HAP-1 (cell line): Measurements from ENCODE around the gene GPR68.

Experiments
- DNase-seq, 2 experiments: peaks; one replicate each; pipeline ENCODE4 v3.0.0-alpha.2; 2016 to 2020; ENCODE audit warnings: low spot score in 2 of 2
- H3K27me3 ChIP-seq: fragments of 250-450 bp; sonication (Bioruptor Pico); 2 replicates; pipeline ENCODE4 v1.5.1; 2020; ENCODE audit warnings: low read depth, mild to moderate bottlenecking, moderate library complexity
- H3K36me3 ChIP-seq: fragments of 250-450 bp; sonication (Bioruptor Pico); replicated peaks from 2 replicates; pipeline ENCODE4 v1.5.1; 2020; ENCODE audit warnings: mild to moderate bottlenecking
- H3K4me1 ChIP-seq: fragments of 250-450 bp; sonication (Bioruptor Pico); 2 replicates; pipeline ENCODE4 v1.5.1; 2020; ENCODE audit warnings: mild to moderate bottlenecking
- H3K4me3 ChIP-seq: fragments of 250-450 bp; sonication (Bioruptor Pico); 2 replicates; pipeline ENCODE4 v1.5.1; 2020; ENCODE audit warnings: mild to moderate bottlenecking, moderate library complexity
- H3K9me3 ChIP-seq: fragments of 250-450 bp; sonication (Bioruptor Pico); 2 replicates; pipeline ENCODE4 v1.5.1; 2020; ENCODE audit warnings: mild to moderate bottlenecking, moderate library complexity
- in situ Hi-C: fragments of 300-500 bp; cut with MboI; formaldehyde crosslinking; loops from 3 replicates; pipeline ENCODE4 v1.14.3; 2020; ENCODE audit warnings: low sequenced_read_pairs, inconsistent platforms, mixed read lengths

GPR68 gene

GRCh38 chr14:91238085-91238484 lies 6.4 kb downstream of the GPR68 start:
- in situ Hi-C loops = no loop called here
- Histone ChIP-seq H3K27me3 (no peaks in the 10 kb centered on the region), H3K4me1 (no peaks in the 10 kb centered on the region), H3K4me3 (no peak overlapping the region), H3K36me3 (no peaks in the 10 kb centered on the region), H3K9me3 (no peaks in the 10 kb centered on the region)
- DNase-seq = no peak

- Histone ChIP-seq H3K9me3 (no peaks in the 10 kb centered on the region), H3K36me3 (no peaks in the 10 kb centered on the region), H3K4me1 (no peaks in the 10 kb centered on the region), H3K4me3 (no peak overlapping the region), H3K27me3 (no peaks in the 10 kb centered on the region)
- DNase-seq = no peak
- in situ Hi-C loops = no loop called here
These were observed 7.3 kb downstream of the GPR68 start for GRCh38 chr14:91237219-91237618.

GRCh38 chr14:91235841-91236240 lies 8.7 kb downstream of the GPR68 start:
- Histone ChIP-seq H3K4me1 (no peaks in the 10 kb centered on the region), H3K9me3 (no peaks in the 10 kb centered on the region), H3K27me3 (no peaks in the 10 kb centered on the region), H3K4me3 (no peak overlapping the region), H3K36me3 (no peaks in the 10 kb centered on the region)
- in situ Hi-C loops = no loop called here
- DNase-seq = no peak

- Histone ChIP-seq H3K27me3 (no peaks in the 10 kb centered on the region), H3K9me3 (no peaks in the 10 kb centered on the region), H3K4me1 (no peaks in the 10 kb centered on the region), H3K36me3 (no peaks in the 10 kb centered on the region), H3K4me3 (no peak overlapping the region)
- in situ Hi-C loops = no loop called here
- DNase-seq = no peak
These were observed 9.8 kb downstream of the GPR68 start for GRCh38 chr14:91234791-91235114.

GRCh38 chr14:91233936-91234790 lies 10.3 kb downstream of the GPR68 start:
- in situ Hi-C loops = no loop called here
- H3K36me3 ChIP-seq = no peaks in the 10 kb centered on the region

GRCh38 chr14:91232603-91233002 lies 11.9 kb downstream of the GPR68 start:
- in situ Hi-C loops = no loop called here
- H3K9me3 ChIP-seq = no peaks in the 10 kb centered on the region
- no peaks in the 10 kb centered on the region for H3K27me3 ChIP-seq

More at GRCh38 chr14:91233936-91234790, 10.3 kb downstream of the GPR68 start:
- Histone ChIP-seq H3K4me1 (no peaks in the 10 kb centered on the region), H3K9me3 (no peaks in the 10 kb centered on the region), H3K4me3 (no peak overlapping the region), H3K27me3 (no peaks in the 10 kb centered on the region)
- no peak for DNase-seq

GRCh38 chr14:91232052-91232451 lies 12.5 kb downstream of the GPR68 start:
- in situ Hi-C loops = no loop called here
- Histone ChIP-seq H3K36me3 (no peaks in the 10 kb centered on the region), H3K4me1 (no peaks in the 10 kb centered on the region), H3K9me3 (no peaks in the 10 kb centered on the region), H3K27me3 (no peaks in the 10 kb centered on the region), H3K4me3 (no peak overlapping the region)
- no peak for DNase-seq

More at GRCh38 chr14:91232603-91233002, 11.9 kb downstream of the GPR68 start:
- no peaks in the 10 kb centered on the region for H3K36me3 ChIP-seq
- H3K4me1 ChIP-seq = no peaks in the 10 kb centered on the region
- no peak for DNase-seq
- no peak overlapping the region for H3K4me3 ChIP-seq

- in situ Hi-C loops = no loop called here
- H3K36me3 ChIP-seq = no peaks in the 10 kb centered on the region
- H3K4me3 ChIP-seq = no peak overlapping the region
- no peaks in the 10 kb centered on the region for H3K27me3 ChIP-seq
- DNase-seq = no peak
- H3K9me3 ChIP-seq = no peaks in the 10 kb centered on the region
- no peaks in the 10 kb centered on the region for H3K4me1 ChIP-seq
These were observed 13.1 kb downstream of the GPR68 start for GRCh38 chr14:91231446-91231845.

- Histone ChIP-seq H3K36me3 (no peaks in the 10 kb centered on the region), H3K4me3 (no peak overlapping the region), H3K9me3 (no peaks in the 10 kb centered on the region), H3K4me1 (no peaks in the 10 kb centered on the region), H3K27me3 (no peaks in the 10 kb centered on the region)
- DNase-seq = no peak
- in situ Hi-C loops = no loop called here
These were observed 14.0 kb downstream of the GPR68 start for GRCh38 chr14:91230397-91231035.

- H3K36me3 ChIP-seq = 0 out of 2 replicates have a peak, but pooled peaks cover 3% of the 10 kb centered on the region
- H3K9me3 ChIP-seq = no peaks in the 10 kb centered on the region
- no peaks in the 10 kb centered on the region for H3K4me1 ChIP-seq
- DNase-seq = no peak
- no peak overlapping the region for H3K4me3 ChIP-seq
- in situ Hi-C loops = no loop called here
- no peaks in the 10 kb centered on the region for H3K27me3 ChIP-seq
These were observed 14.7 kb downstream of the GPR68 start for GRCh38 chr14:91229743-91230200.

- DNase-seq = no peak
- H3K9me3 ChIP-seq = no peaks in the 10 kb centered on the region
- 0 out of 2 replicates have a peak, but pooled peaks cover 3% of the 10 kb centered on the region for H3K36me3 ChIP-seq
- no peaks in the 10 kb centered on the region for H3K4me1 ChIP-seq
- in situ Hi-C loops = no loop called here
- no peaks in the 10 kb centered on the region for H3K27me3 ChIP-seq
- no peak overlapping the region for H3K4me3 ChIP-seq
These were observed 15.5 kb downstream of the GPR68 start for GRCh38 chr14:91229005-91229382.

- Histone ChIP-seq H3K9me3 (no peaks in the 10 kb centered on the region), H3K4me3 (no peak overlapping the region), H3K36me3 (0 out of 2 replicates have a peak, but pooled peaks cover 3% of the 10 kb centered on the region), H3K27me3 (no peaks in the 10 kb centered on the region), H3K4me1 (no peaks in the 10 kb centered on the region)
- DNase-seq = no peak
- in situ Hi-C loops = no loop called here
These were observed 16.1 kb downstream of the GPR68 start for GRCh38 chr14:91228112-91229004.

GRCh38 chr14:91227183-91227628 lies 17.3 kb downstream of the GPR68 start:
- in situ Hi-C loops = no loop called here
- no peaks in the 10 kb centered on the region for H3K9me3 ChIP-seq
- no peaks in the 10 kb centered on the region for H3K27me3 ChIP-seq
- no peak overlapping the region for H3K4me3 ChIP-seq
- 0 out of 2 replicates have a peak, but pooled peaks cover 3% of the 10 kb centered on the region for H3K36me3 ChIP-seq
- no peaks in the 10 kb centered on the region for H3K4me1 ChIP-seq
- DNase-seq = no peak
